ENCODE measurements around the gene NKD1.

The NKD1 gene

DNA sequence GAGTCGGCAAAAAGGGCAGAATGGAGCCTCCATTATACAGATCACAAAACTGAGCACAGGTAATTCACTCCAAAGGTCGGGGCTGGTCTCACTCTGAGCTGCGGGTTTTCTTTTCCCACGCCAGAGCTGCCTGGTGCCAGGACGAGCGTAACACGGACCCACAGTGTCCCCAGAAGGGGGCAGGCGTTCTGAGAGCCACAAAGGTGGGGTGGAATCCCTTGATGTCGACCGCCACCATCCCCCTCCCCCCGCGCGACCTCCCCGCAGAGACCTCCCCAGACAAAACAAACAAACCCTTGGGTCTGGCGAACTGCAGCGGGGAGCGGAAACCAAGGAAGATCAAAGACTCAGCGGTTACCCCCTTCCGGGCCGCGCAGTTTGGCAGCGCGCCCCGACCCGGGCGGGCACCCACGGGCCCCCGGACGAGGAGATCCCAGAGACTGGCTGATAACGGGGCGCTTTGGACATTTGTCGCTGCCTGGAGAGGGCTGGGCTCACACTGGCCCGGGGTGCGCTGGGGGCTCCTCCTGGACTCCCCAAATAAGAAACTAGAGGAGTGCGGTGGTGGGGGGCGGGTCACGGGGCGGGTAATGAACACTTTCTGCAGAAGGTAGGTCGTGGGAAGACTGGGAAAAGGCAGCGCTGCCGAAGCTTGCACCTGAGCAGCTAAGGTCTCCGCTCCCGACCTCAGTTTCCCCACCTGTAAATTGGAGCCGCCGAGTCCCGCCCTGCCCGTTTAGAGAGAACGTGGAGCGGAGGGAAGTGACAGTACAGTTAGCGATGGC is 664 bp upstream of the NKD1 start:
- peak overlapping the region; percentile 57 for H3K4me3 ChIP-seq (ENCODE audit: low read depth, low read length)
- TF ChIP-seq, protein P1, sequence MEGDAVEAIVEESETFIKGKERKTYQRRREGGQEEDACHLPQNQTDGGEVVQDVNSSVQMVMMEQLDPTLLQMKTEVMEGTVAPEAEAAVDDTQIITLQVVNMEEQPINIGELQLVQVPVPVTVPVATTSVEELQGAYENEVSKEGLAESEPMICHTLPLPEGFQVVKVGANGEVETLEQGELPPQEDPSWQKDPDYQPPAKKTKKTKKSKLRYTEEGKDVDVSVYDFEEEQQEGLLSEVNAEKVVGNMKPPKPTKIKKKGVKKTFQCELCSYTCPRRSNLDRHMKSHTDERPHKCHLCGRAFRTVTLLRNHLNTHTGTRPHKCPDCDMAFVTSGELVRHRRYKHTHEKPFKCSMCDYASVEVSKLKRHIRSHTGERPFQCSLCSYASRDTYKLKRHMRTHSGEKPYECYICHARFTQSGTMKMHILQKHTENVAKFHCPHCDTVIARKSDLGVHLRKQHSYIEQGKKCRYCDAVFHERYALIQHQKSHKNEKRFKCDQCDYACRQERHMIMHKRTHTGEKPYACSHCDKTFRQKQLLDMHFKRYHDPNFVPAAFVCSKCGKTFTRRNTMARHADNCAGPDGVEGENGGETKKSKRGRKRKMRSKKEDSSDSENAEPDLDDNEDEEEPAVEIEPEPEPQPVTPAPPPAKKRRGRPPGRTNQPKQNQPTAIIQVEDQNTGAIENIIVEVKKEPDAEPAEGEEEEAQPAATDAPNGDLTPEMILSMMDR (IDR thresholded peaks at IDR 0.05; ENCODE audit: borderline replicate concordance, insufficient read depth, low read depth, low read length): peak; percentile 29; the same call in 1 of the 2 replicates

DNA sequence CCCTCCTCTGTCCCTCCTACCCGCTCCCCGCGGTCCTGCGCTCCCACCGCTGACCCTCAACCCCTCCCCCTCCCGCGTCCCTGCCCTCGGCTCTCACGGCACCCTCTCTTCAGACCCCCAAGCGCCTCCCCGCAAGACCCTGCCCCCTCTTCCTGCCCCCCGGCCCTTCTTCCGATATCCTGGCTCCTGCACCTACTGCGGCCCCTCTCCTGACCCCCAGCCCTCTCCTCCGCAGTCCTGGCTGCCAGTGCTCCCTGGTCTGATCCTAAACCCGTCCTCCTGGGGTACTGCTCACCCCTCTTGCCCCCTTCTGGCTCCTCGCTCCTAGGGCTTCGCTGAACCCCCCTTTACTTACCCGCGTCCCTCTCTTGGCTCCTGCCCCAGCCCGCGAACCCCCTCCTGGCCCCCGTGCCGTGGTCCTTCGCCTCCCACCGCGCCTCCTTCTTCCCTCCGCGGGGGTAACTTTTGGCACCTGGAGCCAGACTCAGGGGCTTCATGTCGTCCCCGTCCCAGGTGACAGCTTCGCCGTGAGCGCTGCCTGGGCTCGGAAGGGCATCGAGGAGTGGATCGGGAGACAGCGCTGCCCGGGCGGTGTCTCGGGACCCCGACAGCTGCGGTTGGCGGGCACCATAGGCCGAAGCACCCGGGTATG is 839 bp downstream of the NKD1 start:
- TF ChIP-seq, protein P1 (IDR thresholded peaks at IDR 0.05; ENCODE audit: borderline replicate concordance, insufficient read depth, low read depth, low read length): no peak
- H3K4me3 ChIP-seq (ENCODE audit: low read depth, low read length): peak overlapping the region; percentile 39

DNA sequence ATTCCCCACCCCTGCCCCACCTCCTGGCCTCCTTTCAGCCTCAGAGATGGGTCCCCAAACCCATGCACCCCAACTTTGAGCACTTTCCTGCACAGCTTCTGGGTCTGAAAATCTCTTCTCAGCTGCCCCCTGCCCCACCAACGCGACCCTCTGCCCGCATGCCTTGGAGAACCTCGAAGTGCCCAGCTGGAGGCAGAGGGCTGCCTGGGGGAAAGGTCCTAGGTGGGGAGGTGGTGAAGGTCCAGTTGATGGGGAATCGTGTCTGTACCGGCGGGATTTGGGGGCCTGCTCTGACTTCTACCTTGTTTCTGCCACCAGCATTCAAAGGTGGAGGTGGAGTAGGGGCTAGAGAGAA is 1.3 kb downstream of the NKD1 start:
- H3K4me3 ChIP-seq (ENCODE audit: low read depth, low read length): no peak overlapping the region
- TF ChIP-seq, protein P1 (IDR thresholded peaks at IDR 0.05; ENCODE audit: borderline replicate concordance, insufficient read depth, low read depth, low read length): no peak

DNA sequence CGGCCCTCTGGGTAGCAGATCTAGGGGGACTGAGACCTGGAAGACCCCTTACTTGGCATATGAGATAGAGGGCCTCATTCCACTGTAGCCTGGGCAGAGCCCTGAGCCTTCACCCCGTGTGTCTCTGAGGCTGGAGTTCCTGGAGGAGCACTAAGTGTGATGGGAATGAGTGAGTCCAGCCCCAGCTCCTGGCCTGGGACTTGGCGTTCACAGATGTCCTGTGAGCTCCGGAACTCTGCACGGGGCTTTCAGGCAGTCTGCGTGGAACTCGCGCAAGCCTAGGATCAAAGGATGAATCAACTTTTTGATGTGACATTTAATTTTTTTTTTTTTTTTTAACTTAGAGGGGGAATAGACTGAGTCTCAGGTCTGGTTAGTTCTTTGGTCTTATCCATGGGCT is 1.8 kb downstream of the NKD1 start:
- TF ChIP-seq, protein P1 (IDR thresholded peaks at IDR 0.05; ENCODE audit: borderline replicate concordance, insufficient read depth, low read depth, low read length): no peak
- no peak overlapping the region for H3K4me3 ChIP-seq (ENCODE audit: low read depth, low read length)

DNA sequence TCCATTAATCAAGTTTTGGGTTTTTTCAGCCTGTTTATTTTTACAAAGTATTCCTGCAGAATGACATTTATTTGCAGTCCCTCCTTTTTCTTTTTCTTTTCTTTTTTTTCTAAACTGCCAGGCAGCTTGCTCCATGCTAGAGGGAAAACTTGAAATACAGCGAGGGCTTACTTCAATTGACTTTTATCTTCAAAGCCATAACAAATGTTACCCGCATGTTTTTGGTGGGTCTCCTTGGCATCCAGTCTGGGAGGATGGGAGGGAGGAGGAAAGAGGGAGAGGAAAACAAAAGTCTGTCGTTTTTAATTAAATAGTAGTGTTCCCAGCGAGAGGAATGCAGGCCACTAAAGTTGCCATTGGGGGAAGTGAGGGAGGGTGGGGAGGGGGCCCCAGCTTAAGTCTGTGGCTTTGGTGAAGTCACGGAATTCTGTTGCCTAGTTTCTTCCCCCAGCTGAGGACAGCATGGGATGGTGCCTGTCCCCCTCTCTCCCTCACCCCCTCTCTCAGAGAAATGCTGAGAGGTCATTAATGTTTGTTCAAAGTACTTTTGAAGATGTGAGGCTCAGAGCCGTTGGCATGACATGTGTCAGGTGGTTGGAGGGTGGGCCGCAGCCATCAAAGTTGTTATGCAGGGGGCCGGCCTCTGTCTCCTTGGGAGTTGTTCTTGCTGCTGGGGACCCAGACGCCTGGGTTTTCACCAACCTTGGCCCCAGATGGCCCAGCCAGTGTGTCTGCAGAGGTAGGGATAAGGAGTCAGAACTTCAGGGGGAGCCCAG is 2.9 kb downstream of the NKD1 start:
- no peak overlapping the region for H3K4me3 ChIP-seq (ENCODE audit: low read depth, low read length)
- TF ChIP-seq, protein P1 (IDR thresholded peaks at IDR 0.05; ENCODE audit: borderline replicate concordance, insufficient read depth, low read depth, low read length): no peak

DNA sequence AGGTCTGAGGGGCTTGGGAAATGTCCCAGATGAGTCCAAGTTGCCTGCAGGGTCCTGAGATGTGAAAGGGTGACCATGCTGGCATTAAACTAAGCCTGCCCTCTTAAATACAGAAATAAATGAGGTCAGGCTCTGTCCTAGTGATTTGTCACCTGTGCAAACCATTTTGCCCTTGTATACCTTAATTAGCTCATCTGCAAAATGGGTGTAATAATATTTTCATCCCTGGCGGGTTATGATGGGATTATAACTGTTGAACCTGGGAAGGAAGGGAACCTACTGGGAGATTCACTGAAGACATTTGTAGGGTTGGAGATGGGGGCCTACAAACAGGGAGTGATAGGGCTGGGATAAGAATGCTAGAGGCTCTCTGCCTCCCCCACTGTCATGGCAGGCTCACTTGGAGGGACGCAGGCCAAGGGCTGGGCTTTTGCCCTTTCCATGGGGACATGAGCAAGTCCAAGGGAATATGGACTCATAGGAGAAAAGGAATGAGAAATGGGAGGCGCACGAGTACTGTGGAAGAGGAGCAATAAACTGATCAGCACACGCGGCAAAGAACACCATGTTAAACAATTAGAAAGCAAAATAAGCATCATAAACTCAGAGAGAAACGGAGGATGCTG is 4.4 kb downstream of the NKD1 start:
- TF ChIP-seq, protein P1 (IDR thresholded peaks at IDR 0.05; ENCODE audit: borderline replicate concordance, insufficient read depth, low read depth, low read length): no peak
- no peak overlapping the region for H3K4me3 ChIP-seq (ENCODE audit: low read depth, low read length)
